Measurements from ENCODE around the gene RAB14. TPM values are rescaled to one million over a fixed set of nuclear protein-coding genes. Genes with fewer than 3 reads are reported as not detected.

The RAB14 gene
- total RNA-seq, 1 experiment from 2014 or later: 63.1 TPM

DNA sequence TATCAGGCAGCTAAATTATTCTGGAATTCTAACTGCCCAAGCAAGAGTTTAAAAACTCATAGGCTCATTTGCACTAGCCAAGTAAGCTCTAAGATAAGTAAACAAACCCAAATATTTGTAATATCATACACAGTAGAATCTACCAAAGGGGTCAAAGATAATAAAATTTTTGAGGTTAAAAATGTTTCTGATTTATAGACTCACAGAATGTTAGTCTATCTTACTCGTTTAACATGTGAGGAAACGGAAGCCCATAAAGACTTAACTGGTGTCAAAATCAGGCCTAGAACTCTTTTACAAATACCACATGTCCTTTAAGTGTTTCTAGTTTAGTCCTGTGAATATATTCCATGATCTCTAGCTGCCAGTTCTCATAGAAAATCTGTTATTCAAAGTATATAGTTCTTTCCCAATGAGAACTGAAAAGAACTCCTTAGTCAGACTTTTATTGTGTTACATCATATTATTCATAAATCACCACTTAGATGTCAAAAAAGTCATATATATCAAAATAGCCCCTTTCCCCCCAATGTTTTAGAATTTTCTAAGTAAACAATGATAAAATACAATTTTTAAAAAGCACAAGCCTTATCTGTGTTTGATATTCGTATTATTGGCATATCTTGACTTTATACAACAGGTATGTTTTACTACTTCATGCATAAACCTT, 13.9 kb downstream of the RAB14 start:
- H3K36me3 ChIP-seq (ENCODE audit: control insufficient read depth in 1 of 2, insufficient read depth in 2 of 2, low read length in 2 of 2): 0 out of 4 replicates have a peak, but pooled peaks cover 0 to 3% of the 10 kb centered on the region in 2 experiments
- DNase-seq (ENCODE audit: low read depth, low spot score) (no peak), ATAC-seq (no peak)
- H3K4me3 ChIP-seq (replicated peaks in 1 of 2; ENCODE audit: low read depth in 1 of 2, low read length in 2 of 2): no peak overlapping the region
- ChIA-PET POLR2A (interaction anchor here (0.6 kb wide), 1 partner anchor 131 kb away, joined by 3 read pairs; no protein-coding TSS in a partner anchor), RAD21 (ENCODE audit: low non-redundant PET in 1 of 2, low total read pairs in 2 of 2, uncharacterized antibody in 2 of 2, unreplicated experiment in 2 of 2) (no interaction called here), CTCF (interaction anchor here (0.9 kb wide), 1 partner anchor 18 kb away, joined by 3 read pairs; no protein-coding TSS in a partner anchor)
- H3K9me2 ChIP-seq (ENCODE audit: insufficient read depth): no peaks in the 10 kb centered on the region
- BruUV-seq (replicated peaks): no TSS peak
- peaks cover 87% of the 10 kb centered on the region for H3K79me2 ChIP-seq (ENCODE audit: insufficient read depth, low read length)
- H3K27me3 ChIP-seq (ENCODE audit: insufficient read depth, low read length): no peaks in the 10 kb centered on the region
- H3K4me1 ChIP-seq (ENCODE audit: control insufficient read depth in 1 of 2, insufficient read depth in 2 of 2, low read length in 2 of 2): 0 out of 4 replicates have a peak, but pooled peaks cover 0 to 3% of the 10 kb centered on the region in 2 experiments
- H3K27ac ChIP-seq (ENCODE audit: low read depth, low read length): no peak overlapping the region
- intact Hi-C loops (cut with micrococcal nuclease): no loop called here
- H3K9me3 ChIP-seq (ENCODE audit: control insufficient read depth in 1 of 2, insufficient read depth in 1 of 2, low read depth in 1 of 2, low read length in 2 of 2): no peaks in the 10 kb centered on the region
- TF ChIP-seq EZH2 (IDR thresholded peaks at IDR 0.05): no peak
- TF ChIP-seq POLR2AphosphoS5 (IDR thresholded peaks at IDR 0.05; ENCODE audit: low read depth, low read length): no peak
- peaks cover 13% of the 10 kb centered on the region; the same call in 1 of the 2 replicates for H4K20me1 ChIP-seq (ENCODE audit: insufficient read depth)
- H2AFZ ChIP-seq (ENCODE audit: low read depth, low read length, poor library complexity, severe bottlenecking): no peak overlapping the region
- H3K4me2 ChIP-seq (ENCODE audit: low read length): no peak overlapping the region
- no peak overlapping the region for H3K9ac ChIP-seq (ENCODE audit: low read length)

DNA sequence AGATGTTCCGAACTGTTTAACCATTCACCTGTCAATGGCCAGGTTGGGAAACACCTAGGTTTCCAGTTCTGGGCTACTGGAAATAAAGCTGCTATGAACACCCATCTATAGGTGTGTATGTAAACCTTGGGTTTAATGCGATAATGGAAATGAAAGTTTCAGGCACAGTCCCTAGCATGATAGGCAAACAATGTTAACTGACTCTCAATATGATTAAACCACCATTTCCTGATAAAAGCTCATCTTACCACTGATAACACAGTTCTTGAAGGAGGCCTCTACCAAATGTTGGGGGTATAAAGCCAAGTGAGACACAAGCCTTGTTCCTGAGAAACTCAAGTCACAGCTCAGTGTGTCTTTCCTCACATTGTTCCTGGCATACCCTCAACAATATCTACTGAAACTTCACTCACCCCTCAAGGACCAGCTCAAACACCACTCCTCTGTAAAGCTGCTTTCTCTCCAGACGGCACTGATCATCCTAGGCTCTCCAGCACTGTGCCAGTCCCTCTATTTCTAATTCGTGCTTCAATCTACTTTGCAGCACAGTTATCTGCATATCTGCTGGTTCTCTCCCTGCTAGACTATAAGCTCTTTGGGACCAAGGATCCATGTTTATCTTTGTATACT, 15.8 kb downstream of the RAB14 start:
- H3K27ac ChIP-seq (ENCODE audit: low read depth, low read length): no peak overlapping the region
- H4K20me1 ChIP-seq (ENCODE audit: insufficient read depth): peaks cover 7% of the 10 kb centered on the region; the same call in 1 of the 2 replicates
- intact Hi-C loops (cut with micrococcal nuclease): no loop called here
- no peak overlapping the region for H3K4me2 ChIP-seq (ENCODE audit: low read length)
- H3K4me3 ChIP-seq (replicated peaks in 1 of 2; ENCODE audit: low read depth in 1 of 2, low read length in 2 of 2): no peak overlapping the region
- H3K9ac ChIP-seq (ENCODE audit: low read length): no peak overlapping the region
- ChIA-PET CTCF (interaction anchor here (1.1 to 1.8 kb wide), 2 partner anchors 16 to 17 kb away, joined by 3 to 6 read pairs; no protein-coding TSS in a partner anchor), POLR2A (no interaction called here), RAD21 (ENCODE audit: low non-redundant PET in 1 of 2, low total read pairs in 2 of 2, uncharacterized antibody in 2 of 2, unreplicated experiment in 2 of 2) (no interaction called here)
- H3K36me3 ChIP-seq (ENCODE audit: control insufficient read depth in 1 of 2, insufficient read depth in 2 of 2, low read length in 2 of 2): peaks cover 4 to 10% of the 10 kb centered on the region in 2 experiments; a peak in 3 of 4 replicates
- no peak for DNase-seq (ENCODE audit: low read depth, low spot score)
- 0 out of 4 replicates have a peak, but pooled peaks cover 0 to 3% of the 10 kb centered on the region in 2 experiments for H3K4me1 ChIP-seq (ENCODE audit: control insufficient read depth in 1 of 2, insufficient read depth in 2 of 2, low read length in 2 of 2)
- no peaks in the 10 kb centered on the region for H3K9me3 ChIP-seq (ENCODE audit: control insufficient read depth in 1 of 2, insufficient read depth in 1 of 2, low read depth in 1 of 2, low read length in 2 of 2)
- no TSS peak for BruUV-seq (replicated peaks)
- H3K9me2 ChIP-seq (ENCODE audit: insufficient read depth): no peaks in the 10 kb centered on the region
- H3K27me3 ChIP-seq (ENCODE audit: insufficient read depth, low read length): no peaks in the 10 kb centered on the region
- H3K79me2 ChIP-seq (ENCODE audit: insufficient read depth, low read length): peaks cover 72% of the 10 kb centered on the region
- no peak for ATAC-seq
- H2AFZ ChIP-seq (ENCODE audit: low read depth, low read length, poor library complexity, severe bottlenecking): no peak overlapping the region
- TF ChIP-seq RAD21 (IDR thresholded peaks at IDR 0.05; ENCODE audit: low read depth) (no peak), YY1 (IDR thresholded peaks at IDR 0.05; ENCODE audit: extremely low read depth, insufficient replicate concordance, low read depth, low read length) (no peak), ZNF274 (IDR thresholded peaks at IDR 0.05; ENCODE audit: low read depth, low read length) (no peak), TCF7L2 (IDR thresholded peaks at IDR 0.05; ENCODE audit: borderline replicate concordance, extremely low read depth, insufficient read depth, insufficient read length) (no peak)
- TF ChIP-seq, protein P1, sequence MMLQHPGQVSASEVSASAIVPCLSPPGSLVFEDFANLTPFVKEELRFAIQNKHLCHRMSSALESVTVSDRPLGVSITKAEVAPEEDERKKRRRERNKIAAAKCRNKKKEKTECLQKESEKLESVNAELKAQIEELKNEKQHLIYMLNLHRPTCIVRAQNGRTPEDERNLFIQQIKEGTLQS (IDR thresholded peaks at IDR 0.05): no peak
- TF ChIP-seq, protein P2, sequence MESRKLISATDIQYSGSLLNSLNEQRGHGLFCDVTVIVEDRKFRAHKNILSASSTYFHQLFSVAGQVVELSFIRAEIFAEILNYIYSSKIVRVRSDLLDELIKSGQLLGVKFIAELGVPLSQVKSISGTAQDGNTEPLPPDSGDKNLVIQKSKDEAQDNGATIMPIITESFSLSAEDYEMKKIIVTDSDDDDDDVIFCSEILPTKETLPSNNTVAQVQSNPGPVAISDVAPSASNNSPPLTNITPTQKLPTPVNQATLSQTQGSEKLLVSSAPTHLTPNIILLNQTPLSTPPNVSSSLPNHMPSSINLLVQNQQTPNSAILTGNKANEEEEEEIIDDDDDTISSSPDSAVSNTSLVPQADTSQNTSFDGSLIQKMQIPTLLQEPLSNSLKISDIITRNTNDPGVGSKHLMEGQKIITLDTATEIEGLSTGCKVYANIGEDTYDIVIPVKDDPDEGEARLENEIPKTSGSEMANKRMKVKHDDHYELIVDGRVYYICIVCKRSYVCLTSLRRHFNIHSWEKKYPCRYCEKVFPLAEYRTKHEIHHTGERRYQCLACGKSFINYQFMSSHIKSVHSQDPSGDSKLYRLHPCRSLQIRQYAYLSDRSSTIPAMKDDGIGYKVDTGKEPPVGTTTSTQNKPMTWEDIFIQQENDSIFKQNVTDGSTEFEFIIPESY (IDR thresholded peaks at IDR 0.05; ENCODE audit: extremely low read depth, insufficient replicate concordance, low read length): no peak
- TF ChIP-seq, protein P3, sequence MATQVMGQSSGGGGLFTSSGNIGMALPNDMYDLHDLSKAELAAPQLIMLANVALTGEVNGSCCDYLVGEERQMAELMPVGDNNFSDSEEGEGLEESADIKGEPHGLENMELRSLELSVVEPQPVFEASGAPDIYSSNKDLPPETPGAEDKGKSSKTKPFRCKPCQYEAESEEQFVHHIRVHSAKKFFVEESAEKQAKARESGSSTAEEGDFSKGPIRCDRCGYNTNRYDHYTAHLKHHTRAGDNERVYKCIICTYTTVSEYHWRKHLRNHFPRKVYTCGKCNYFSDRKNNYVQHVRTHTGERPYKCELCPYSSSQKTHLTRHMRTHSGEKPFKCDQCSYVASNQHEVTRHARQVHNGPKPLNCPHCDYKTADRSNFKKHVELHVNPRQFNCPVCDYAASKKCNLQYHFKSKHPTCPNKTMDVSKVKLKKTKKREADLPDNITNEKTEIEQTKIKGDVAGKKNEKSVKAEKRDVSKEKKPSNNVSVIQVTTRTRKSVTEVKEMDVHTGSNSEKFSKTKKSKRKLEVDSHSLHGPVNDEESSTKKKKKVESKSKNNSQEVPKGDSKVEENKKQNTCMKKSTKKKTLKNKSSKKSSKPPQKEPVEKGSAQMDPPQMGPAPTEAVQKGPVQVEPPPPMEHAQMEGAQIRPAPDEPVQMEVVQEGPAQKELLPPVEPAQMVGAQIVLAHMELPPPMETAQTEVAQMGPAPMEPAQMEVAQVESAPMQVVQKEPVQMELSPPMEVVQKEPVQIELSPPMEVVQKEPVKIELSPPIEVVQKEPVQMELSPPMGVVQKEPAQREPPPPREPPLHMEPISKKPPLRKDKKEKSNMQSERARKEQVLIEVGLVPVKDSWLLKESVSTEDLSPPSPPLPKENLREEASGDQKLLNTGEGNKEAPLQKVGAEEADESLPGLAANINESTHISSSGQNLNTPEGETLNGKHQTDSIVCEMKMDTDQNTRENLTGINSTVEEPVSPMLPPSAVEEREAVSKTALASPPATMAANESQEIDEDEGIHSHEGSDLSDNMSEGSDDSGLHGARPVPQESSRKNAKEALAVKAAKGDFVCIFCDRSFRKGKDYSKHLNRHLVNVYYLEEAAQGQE (IDR thresholded peaks at IDR 0.05; ENCODE audit: low read depth): no peak

Data from HCT116 (cell line).